ENCODE results near the gene OIP5. TPM values are rescaled to one million over a fixed set of nuclear protein-coding genes. Genes with fewer than 3 reads are reported as not detected.
"Not testable (repeated sequence)": the region's sequence is repeated elsewhere in the genome, so short reads cannot be mapped to it uniquely, and the experiment has no call there.

The OIP5 gene
- total RNA-seq, 1 donor from 2014 or later: 21.8 TPM

DNA sequence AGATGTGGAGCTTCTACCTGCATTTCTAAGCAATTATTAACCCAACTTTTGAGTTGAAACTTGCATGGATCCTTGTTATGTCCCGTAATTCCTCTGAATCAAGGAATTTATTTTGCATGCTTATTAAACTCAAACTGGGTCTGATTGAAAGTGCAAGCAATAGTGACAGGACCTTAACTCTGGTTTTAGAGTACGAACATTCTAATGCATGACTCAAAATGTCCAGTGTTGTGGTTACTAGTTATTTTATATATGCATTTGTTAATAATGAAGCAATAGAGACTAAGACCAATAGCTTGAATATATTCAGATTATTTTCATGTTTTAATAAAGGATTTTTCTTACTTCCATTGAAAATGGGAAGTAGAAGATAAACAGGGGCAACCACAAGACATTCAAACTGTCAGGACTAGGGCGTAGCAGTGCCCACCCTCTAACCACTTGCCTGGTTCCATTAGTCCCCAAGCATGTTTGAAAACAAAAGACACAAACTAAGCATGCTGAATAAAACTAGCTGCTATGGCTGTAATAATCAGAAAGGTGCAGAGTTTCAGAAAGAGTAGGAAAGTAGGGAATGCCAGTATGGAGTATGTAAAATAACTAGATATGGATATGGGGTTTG is 28.1 kb downstream of the OIP5 start:
- TF ChIP-seq, protein P1, sequence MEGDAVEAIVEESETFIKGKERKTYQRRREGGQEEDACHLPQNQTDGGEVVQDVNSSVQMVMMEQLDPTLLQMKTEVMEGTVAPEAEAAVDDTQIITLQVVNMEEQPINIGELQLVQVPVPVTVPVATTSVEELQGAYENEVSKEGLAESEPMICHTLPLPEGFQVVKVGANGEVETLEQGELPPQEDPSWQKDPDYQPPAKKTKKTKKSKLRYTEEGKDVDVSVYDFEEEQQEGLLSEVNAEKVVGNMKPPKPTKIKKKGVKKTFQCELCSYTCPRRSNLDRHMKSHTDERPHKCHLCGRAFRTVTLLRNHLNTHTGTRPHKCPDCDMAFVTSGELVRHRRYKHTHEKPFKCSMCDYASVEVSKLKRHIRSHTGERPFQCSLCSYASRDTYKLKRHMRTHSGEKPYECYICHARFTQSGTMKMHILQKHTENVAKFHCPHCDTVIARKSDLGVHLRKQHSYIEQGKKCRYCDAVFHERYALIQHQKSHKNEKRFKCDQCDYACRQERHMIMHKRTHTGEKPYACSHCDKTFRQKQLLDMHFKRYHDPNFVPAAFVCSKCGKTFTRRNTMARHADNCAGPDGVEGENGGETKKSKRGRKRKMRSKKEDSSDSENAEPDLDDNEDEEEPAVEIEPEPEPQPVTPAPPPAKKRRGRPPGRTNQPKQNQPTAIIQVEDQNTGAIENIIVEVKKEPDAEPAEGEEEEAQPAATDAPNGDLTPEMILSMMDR (conservative IDR thresholded peaks at IDR 0.05; ENCODE audit: low read depth, low read length): no peak
- no peak for DNase-seq (ENCODE audit: low read depth)
- H3K4me3 ChIP-seq (ENCODE audit: low read depth, low read length): no peak overlapping the region

DNA sequence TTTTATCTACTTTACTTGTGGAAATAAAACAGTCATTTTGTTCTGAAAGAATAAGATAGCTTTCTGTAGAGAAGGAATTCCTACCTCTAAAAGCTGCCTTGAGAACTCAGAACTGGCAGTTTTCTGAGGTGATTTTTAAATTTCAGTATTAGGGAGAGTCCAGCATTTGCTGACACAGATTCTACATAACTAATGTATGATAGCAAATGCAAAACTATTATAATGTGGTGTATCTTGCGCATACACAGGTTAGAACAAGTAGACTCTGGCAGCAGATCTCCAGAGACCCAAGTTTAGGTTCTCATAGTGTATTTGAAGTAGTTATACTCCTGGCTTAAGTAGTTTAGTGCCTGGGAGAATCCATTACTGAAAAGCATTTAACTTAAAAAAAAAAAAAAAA is 30.8 kb downstream of the OIP5 start:
- TF ChIP-seq, protein P1 (conservative IDR thresholded peaks at IDR 0.05; ENCODE audit: low read depth, low read length): no peak
- no peak for DNase-seq (ENCODE audit: low read depth)
- no peak overlapping the region for H3K4me3 ChIP-seq (ENCODE audit: low read depth, low read length)

DNA sequence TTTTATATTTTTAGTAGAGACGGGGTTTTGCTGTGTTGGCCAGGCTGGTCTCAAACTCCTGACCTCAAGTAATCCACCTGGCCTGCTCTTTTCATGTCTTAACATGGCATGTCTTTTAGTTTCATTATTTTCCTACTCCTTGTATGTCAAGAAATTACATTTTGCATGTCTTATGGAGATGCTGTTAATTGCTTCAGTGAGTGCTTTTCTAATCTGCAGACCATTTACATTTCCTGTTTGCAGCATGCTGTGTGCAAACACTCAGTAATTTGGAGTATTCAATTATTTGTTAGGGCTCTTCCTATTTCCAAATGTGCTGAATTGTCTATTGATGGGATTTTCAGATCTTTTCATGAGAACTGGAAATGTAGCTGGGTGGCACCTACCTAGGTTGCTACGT is 31.3 kb downstream of the OIP5 start:
- H3K4me3 ChIP-seq (ENCODE audit: low read depth, low read length); DNase-seq (ENCODE audit: low read depth): not testable (repeated sequence)

DNA sequence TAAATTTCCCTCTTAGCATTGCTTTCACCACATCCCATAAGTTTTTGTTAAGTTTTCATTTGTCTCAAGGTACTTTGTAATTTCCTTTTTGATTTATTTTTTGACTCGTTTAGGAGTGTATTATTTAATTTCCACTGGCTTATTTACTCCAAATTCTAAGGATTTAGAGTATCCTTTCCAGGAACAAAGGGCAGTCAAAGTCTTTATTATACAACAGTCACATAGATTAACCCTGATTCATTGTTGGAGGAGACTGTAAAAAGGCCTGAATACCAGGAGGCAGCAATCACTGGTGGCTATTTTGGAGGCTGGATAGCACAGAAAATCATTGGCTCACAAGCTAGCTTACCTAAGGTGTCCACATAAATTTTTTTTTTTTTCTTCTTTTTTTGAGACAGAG is 39.9 kb downstream of the OIP5 start:
- no peak overlapping the region for H3K4me3 ChIP-seq (ENCODE audit: low read depth, low read length)
- TF ChIP-seq, protein P1 (conservative IDR thresholded peaks at IDR 0.05; ENCODE audit: low read depth, low read length): no peak
- DNase-seq (ENCODE audit: low read depth): no peak

DNA sequence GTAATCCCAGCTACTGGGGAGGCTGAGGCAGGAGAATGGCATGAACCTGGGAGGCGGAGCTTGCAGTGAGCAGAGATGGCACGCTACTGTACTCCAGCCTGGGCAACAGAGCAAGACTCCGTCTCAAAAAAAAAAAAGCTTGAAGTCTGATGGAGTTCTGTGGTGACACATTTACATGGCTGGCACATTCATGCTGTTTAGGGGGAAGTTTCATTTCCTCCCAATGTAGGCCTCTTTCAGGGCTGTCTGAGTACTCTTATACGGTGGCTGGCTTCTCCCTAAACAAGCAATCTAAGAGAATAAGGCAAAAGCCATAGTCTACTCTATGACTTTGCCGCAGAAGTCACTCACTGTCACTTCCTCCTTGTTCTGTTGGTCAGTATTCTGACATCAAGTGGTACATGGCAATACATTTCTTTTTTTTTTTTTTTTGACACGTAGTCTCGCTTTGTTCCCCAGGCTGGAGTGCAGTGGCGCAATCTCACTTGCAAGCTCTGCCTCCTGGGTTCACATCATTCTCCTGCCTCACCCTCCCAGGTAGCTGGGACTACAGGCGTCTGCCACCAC is 41.2 kb downstream of the OIP5 start:
- TF ChIP-seq, protein P1 (conservative IDR thresholded peaks at IDR 0.05; ENCODE audit: low read depth, low read length): no peak
- no peak for DNase-seq (ENCODE audit: low read depth)
- no peak overlapping the region for H3K4me3 ChIP-seq (ENCODE audit: low read depth, low read length)

DNA sequence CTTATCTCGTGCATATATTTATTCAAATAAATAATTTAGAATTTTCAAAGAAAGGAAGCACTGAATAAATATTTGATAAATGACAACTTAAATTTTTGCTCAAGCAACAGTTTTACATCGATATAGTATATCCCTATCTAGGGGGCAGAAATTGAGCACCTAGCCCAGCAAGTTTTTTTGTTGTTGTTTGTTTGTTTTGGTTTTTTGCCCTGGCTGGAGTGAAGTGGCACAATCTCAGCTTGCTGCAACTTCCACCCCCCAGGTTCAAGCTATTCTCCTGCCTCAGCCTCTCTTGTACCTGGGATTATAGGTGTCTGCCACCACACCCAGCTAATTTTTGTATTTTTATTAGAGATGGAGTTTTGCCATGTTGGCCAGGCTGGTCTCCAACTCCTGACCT is 42.4 kb downstream of the OIP5 start:
- no peak for DNase-seq (ENCODE audit: low read depth)
- no peak overlapping the region for H3K4me3 ChIP-seq (ENCODE audit: low read depth, low read length)
- TF ChIP-seq, protein P1 (conservative IDR thresholded peaks at IDR 0.05; ENCODE audit: low read depth, low read length): no peak

DNA sequence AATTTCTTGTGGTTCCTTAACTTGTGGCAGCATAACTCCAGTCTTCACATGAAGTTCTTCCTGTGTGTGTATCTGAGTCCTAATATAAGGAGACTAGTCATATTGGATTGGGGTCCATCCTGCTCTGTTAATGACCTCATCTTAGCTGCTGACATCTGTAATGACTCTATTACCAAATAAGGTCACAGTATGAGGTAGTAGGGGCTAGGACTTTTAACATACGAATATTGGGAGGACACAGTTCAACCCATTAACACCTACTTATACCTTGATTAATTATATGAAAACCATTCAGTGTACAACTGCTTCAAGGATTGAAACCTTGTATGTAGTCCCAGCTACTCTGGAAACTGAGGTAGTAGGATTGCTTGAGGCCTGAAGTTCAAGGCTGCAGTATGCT is 43.9 kb downstream of the OIP5 start:
- no peak for DNase-seq (ENCODE audit: low read depth)
- TF ChIP-seq, protein P1 (conservative IDR thresholded peaks at IDR 0.05; ENCODE audit: low read depth, low read length): no peak
- H3K4me3 ChIP-seq (ENCODE audit: low read depth, low read length): no peak overlapping the region

Measured in epithelial cell of proximal tubule (primary cell).